ENCODE measurements around the gene RALGAPA2. TPM values are rescaled to one million over a fixed set of nuclear protein-coding genes. Genes with fewer than 3 reads are reported as not detected.

Gene RALGAPA2
- total RNA-seq, 4 donors from 2014 or later, result 18.4 to 27.4 (median 25.2) TPM

- peaks cover 0 to 15% of the 10 kb centered on the region in 2 donors for H3K36me3 ChIP-seq
- H3K27me3 ChIP-seq, result no peaks in the 10 kb centered on the region
- no peak overlapping the region for H3K4me3 ChIP-seq
- 89 to 93% methylated on average over 3 to 4 of the region's 4 CpGs for WGBS, 2 donors (ENCODE audit: low coverage in 1 of 2)
- H3K27ac ChIP-seq, result no peak overlapping the region
- H3K9me3 ChIP-seq, result no peaks in the 10 kb centered on the region
- peaks cover 0 to 28% (median 0%) of the 10 kb centered on the region in 3 donors for H3K4me1 ChIP-seq
- ATAC-seq, result no peak
- no peak for TF ChIP-seq EP300 (IDR thresholded peaks at IDR 0.05)
- TF ChIP-seq POLR2AphosphoS5 (IDR thresholded peaks at IDR 0.05), result no peak
- TF ChIP-seq POLR2A (IDR thresholded peaks at IDR 0.05), result no peak
- no peak for TF ChIP-seq CTCF (IDR thresholded peaks at IDR 0.05)
Observed at GRCh38 chr20:20454367-20454766, 258.1 kb downstream of the RALGAPA2 start.

DNA sequence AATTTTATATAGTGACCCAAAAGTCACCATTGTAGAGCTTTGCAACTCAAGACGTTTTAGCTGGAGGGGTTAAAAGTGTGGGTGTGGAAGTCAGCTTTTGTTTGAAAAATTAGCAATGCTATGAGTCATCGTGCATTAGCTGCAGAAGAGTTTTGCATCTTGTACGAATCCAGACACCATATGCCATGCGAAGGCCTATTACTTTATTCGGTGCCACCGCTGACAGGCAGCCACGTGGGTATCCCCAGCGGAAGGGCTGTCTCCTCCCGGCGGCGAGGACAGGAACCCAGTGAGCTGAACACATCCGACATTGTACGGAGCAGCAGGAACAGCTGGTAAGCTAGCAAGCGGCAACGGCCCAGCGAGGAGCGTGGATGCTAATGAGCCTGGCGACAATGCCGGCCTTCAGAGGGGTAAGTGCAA is 260.2 kb downstream of the RALGAPA2 start:
- H3K27me3 ChIP-seq, result no peaks in the 10 kb centered on the region
- no peak for TF ChIP-seq POLR2A (IDR thresholded peaks at IDR 0.05)
- peak in 1 of 4 experiments; percentile 10 for TF ChIP-seq CTCF (IDR thresholded peaks at IDR 0.05)
- no peak for TF ChIP-seq EP300 (IDR thresholded peaks at IDR 0.05)
- TF ChIP-seq POLR2AphosphoS5 (IDR thresholded peaks at IDR 0.05), result peak; percentile 6
- WGBS, 2 donors (ENCODE audit: low coverage in 1 of 2), result 22 to 32% methylated on average over 6 to 8 of the region's 19 CpGs
- H3K4me1 ChIP-seq, result peaks cover 0 to 28% (median 0%) of the 10 kb centered on the region in 3 donors
- H3K27ac ChIP-seq, result no peak overlapping the region
- H3K36me3 ChIP-seq, result peaks cover 0 to 8% of the 10 kb centered on the region in 2 donors
- H3K4me3 ChIP-seq, result no peak overlapping the region
- peak; percentile 57 for ATAC-seq
- H3K9me3 ChIP-seq, result no peaks in the 10 kb centered on the region

DNA sequence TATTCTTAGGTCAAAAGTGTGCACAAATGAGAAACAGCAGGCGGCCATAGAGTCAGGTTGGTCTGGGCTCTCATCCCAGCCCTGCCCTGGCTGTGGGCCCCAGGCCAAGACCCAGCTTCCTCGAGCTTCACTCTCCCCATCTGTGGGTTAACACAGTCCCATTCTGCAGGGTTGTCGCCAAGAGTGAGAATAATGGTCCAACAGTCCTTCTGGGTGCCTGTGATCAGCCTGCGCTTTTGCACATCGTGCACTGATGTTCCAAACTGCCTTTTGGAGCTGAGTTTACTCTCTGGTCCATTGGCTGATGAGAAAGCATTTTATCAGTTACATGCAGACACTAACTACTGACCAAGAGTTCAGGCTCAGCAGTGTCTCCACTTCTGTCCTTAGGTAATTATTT is 261.9 kb downstream of the RALGAPA2 start:
- no peak for ATAC-seq

GRCh38 chr20:20448881-20449280 is 263.6 kb downstream of the RALGAPA2 start:
- Histone ChIP-seq H3K36me3 (peaks cover 0 to 3% of the 10 kb centered on the region in 2 donors), H3K4me1 (peaks cover 0 to 28% (median 0%) of the 10 kb centered on the region in 3 donors), H3K27me3 (no peaks in the 10 kb centered on the region), H3K9me3 (no peaks in the 10 kb centered on the region), H3K4me3 (no peak overlapping the region), H3K27ac (no peak overlapping the region)
- TF ChIP-seq POLR2A (IDR thresholded peaks at IDR 0.05), result no peak
- TF ChIP-seq EP300 (IDR thresholded peaks at IDR 0.05), result no peak
- no peak for TF ChIP-seq POLR2AphosphoS5 (IDR thresholded peaks at IDR 0.05)
- no peak for TF ChIP-seq CTCF (IDR thresholded peaks at IDR 0.05)
- no peak for ATAC-seq
- 97 to 100% methylated on average over 6 of the region's 6 CpGs for whole genome bisulfite sequencing, 2 donors (ENCODE audit: low coverage in 1 of 2)

More for the DNA sequence above, 261.9 kb downstream of the RALGAPA2 start:
- no peak overlapping the region for H3K27ac ChIP-seq
- H3K9me3 ChIP-seq, result no peaks in the 10 kb centered on the region
- peaks cover 0 to 28% (median 0%) of the 10 kb centered on the region in 3 donors for H3K4me1 ChIP-seq
- H3K4me3 ChIP-seq, result no peak overlapping the region
- TF ChIP-seq POLR2AphosphoS5 (IDR thresholded peaks at IDR 0.05) (no peak), CTCF (IDR thresholded peaks at IDR 0.05) (no peak), POLR2A (IDR thresholded peaks at IDR 0.05) (no peak), EP300 (IDR thresholded peaks at IDR 0.05) (no peak)
- 40 to 56% methylated on average over 4 of the region's 5 CpGs for WGBS, 2 donors (ENCODE audit: low coverage in 1 of 2)
- no peaks in the 10 kb centered on the region for H3K36me3 ChIP-seq
- H3K27me3 ChIP-seq, result no peaks in the 10 kb centered on the region

DNA sequence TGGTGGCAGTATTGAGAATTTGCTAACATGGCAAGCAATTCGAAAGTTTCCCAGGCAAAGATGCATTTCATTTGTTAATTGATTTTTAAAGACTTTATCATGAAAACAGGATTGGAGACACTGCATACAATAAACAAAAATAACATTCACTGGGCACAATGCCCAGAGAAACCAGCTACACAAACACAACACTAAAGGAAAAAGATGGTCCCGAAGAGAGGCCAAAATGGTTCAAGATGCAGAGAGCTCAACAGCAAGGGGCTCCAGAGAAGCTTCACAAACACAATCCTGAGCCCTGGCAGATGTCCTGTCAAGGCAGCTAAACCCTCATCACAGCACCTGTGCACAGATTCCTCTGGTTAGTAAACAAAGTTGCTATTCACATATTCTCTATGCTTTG is 265.2 kb downstream of the RALGAPA2 start:
- no peaks in the 10 kb centered on the region for H3K27me3 ChIP-seq
- H3K4me1 ChIP-seq, result peaks cover 0 to 20% (median 0%) of the 10 kb centered on the region in 3 donors
- no peak overlapping the region for H3K27ac ChIP-seq
- WGBS, 2 donors (ENCODE audit: low coverage in 1 of 2), result 76 to 100% methylated on average over 2 of the region's 2 CpGs
- no peak overlapping the region for H3K4me3 ChIP-seq
- H3K36me3 ChIP-seq, result peaks cover 0 to 6% of the 10 kb centered on the region in 2 donors
- H3K9me3 ChIP-seq, result no peaks in the 10 kb centered on the region
- no peak for ATAC-seq
- no peak for TF ChIP-seq EP300 (IDR thresholded peaks at IDR 0.05)
- TF ChIP-seq CTCF (IDR thresholded peaks at IDR 0.05), result no peak
- TF ChIP-seq POLR2AphosphoS5 (IDR thresholded peaks at IDR 0.05), result no peak
- no peak for TF ChIP-seq POLR2A (IDR thresholded peaks at IDR 0.05)
